Peyer's patch (tissue), 4 donors: Measurements from ENCODE around the gene SH2D3A.
A peak's percentile ranks its signal among the peaks of the same experiment; 100 is the strongest.

Source experiments
- POLR2A ChIP-seq, 2 donors: fragments of 450-650 bp; IDR thresholded peaks; one replicate each; pipeline ENCODE4 v1.5.1; 2017; ENCODE audit warnings: antibody characterized with exemption in 2 of 2, mild to moderate bottlenecking in 2 of 2, moderate library complexity in 2 of 2
- TF ChIP-seq, protein P1 (sequence below), 6 experiments: fragments of 450-650 bp in 4 of 6; fragments of 200-600 bp in 2 of 6; sonication (generic) in 1 of 6; IDR thresholded peaks; one replicate each; pipeline ENCODE4 v1.5.1; 2017 to 2019; ENCODE audit warnings: antibody characterized with exemption in 6 of 6, mild to moderate bottlenecking in 3 of 6, moderate library complexity in 1 of 6

DNA sequence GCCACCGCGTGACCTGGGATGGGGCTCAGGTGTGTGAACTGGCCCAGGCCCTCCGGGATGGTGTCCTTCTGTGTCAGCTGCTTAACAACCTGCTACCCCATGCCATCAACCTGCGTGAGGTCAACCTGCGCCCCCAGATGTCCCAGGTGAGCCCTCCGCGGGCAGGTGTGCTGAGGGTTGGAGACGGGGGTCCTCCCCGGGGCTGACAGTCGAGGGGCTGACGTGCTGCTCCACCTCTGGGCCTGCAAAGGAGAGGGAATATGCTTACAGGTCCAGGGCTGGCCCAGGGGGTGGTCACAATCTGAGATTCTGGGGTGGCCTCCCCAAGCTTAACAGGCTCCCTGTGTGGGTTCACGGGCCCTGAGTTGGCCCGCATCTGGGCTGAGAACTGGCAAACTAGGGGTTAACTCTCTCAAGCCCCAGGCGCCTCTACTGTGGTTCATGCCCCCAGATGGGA, 5.7 kb upstream of the SH2D3A start:
- TF ChIP-seq, protein P1, sequence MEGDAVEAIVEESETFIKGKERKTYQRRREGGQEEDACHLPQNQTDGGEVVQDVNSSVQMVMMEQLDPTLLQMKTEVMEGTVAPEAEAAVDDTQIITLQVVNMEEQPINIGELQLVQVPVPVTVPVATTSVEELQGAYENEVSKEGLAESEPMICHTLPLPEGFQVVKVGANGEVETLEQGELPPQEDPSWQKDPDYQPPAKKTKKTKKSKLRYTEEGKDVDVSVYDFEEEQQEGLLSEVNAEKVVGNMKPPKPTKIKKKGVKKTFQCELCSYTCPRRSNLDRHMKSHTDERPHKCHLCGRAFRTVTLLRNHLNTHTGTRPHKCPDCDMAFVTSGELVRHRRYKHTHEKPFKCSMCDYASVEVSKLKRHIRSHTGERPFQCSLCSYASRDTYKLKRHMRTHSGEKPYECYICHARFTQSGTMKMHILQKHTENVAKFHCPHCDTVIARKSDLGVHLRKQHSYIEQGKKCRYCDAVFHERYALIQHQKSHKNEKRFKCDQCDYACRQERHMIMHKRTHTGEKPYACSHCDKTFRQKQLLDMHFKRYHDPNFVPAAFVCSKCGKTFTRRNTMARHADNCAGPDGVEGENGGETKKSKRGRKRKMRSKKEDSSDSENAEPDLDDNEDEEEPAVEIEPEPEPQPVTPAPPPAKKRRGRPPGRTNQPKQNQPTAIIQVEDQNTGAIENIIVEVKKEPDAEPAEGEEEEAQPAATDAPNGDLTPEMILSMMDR (IDR thresholded peaks at IDR 0.05): no peak
- peak in 1 of 2 donors; percentile 1 for TF ChIP-seq POLR2A (IDR thresholded peaks at IDR 0.05)
